Measurements from ENCODE around the gene PGBD2. TPM values are rescaled to one million over a fixed set of nuclear protein-coding genes. Genes with fewer than 3 reads are reported as not detected.

PGBD2 gene
- total RNA-seq, 1 donor from 2014 or later: 7.9 TPM

DNA sequence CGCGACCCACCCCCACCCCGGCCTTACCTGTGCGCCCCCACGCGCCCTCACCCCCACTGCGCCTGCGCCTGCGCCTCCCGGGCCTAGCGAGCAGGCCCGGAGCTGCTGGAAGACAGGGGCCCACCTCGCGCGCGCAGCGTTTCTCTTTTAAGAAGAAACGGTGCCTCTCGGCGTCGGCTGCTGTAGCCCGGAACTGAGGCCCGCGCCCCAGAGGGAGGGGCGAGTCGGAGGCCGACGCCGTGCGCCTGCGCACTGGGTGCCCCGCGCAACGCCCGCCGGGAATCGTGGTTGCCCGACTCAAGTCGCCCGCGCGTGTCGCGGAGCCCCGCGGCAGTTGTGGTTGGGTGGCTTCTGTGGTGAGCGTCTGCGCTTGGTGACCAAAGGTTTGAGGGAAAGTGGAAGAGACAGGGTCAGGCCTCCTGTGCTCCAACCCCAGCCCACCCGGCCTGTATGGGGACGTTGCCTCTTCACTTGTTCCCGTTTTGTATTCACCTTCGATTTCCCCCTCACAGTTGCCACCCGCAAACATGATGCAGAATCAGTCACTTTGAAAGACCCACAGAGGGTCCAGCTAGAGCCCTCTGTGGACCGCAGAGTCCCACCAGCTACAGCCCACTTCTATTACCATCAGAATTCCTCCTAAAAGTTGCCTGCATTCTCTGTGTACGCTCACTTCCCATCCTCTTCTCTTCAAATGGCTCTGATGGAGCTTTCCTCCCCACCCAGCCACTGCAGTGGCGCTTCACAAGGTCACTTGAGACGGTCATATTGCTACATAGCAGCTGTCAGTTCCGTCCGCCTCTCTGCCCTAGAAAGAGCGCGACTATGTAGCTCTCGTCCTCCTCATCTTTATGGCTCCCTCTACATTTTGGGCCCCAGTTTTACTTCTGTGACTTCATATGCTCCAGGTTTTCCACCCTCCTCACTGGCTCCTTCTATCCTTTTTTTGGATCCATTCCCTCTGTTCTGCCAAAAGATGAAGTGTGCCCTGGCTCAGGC is 46.8 kb upstream of the PGBD2 start, which contains the start of gene ZNF692:
ZNF692 (minus strand) TSS at position 195 of the 999 bp plus-strand sequence. CDS start 776 bp downstream, outside the sequence.
- TF ChIP-seq, protein P1, sequence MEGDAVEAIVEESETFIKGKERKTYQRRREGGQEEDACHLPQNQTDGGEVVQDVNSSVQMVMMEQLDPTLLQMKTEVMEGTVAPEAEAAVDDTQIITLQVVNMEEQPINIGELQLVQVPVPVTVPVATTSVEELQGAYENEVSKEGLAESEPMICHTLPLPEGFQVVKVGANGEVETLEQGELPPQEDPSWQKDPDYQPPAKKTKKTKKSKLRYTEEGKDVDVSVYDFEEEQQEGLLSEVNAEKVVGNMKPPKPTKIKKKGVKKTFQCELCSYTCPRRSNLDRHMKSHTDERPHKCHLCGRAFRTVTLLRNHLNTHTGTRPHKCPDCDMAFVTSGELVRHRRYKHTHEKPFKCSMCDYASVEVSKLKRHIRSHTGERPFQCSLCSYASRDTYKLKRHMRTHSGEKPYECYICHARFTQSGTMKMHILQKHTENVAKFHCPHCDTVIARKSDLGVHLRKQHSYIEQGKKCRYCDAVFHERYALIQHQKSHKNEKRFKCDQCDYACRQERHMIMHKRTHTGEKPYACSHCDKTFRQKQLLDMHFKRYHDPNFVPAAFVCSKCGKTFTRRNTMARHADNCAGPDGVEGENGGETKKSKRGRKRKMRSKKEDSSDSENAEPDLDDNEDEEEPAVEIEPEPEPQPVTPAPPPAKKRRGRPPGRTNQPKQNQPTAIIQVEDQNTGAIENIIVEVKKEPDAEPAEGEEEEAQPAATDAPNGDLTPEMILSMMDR (IDR thresholded peaks at IDR 0.05; ENCODE audit: unreplicated experiment): no peak

DNA sequence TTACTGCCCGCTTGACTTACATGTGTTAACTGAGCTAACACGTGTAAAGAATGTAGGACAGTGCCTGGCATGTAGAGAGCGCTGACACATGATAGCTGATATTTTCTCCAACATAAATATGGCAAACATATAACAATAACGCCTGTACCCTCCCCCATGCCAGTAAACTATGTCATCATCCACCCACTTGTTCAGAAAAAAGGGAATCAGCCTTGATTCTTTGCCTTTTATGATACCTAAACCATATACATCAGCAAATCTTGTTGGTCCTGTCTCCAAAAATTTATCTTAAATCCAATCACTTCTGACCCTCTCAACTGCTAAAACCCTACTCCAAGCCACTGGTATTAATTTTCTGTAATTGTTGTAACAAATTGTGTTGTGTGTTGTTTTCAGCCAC is 46.0 kb upstream of the PGBD2 start:
- TF ChIP-seq, protein P1 (IDR thresholded peaks at IDR 0.05; ENCODE audit: unreplicated experiment): no peak
- DNase-seq (ENCODE audit: low spot score): no peak
- peaks cover 29% of the 10 kb centered on the region for H3K27me3 Mint-ChIP-seq (ENCODE audit: unreplicated experiment)
- peak overlapping the region; percentile 82 for H3K27ac Mint-ChIP-seq (ENCODE audit: unreplicated experiment)
- H3K9me3 Mint-ChIP-seq (ENCODE audit: unreplicated experiment): no peaks in the 10 kb centered on the region
- peaks cover 42% of the 10 kb centered on the region for H3K36me3 Mint-ChIP-seq (ENCODE audit: low read depth, unreplicated experiment)
- H3K4me3 Mint-ChIP-seq (ENCODE audit: unreplicated experiment): peak overlapping the region; percentile 93
- H3K4me1 Mint-ChIP-seq (ENCODE audit: unreplicated experiment): peaks cover 27% of the 10 kb centered on the region

More for the DNA sequence above, 46.8 kb upstream of the PGBD2 start, which contains the start of gene ZNF692:
- Mint-ChIP-seq H3K4me1 (ENCODE audit: unreplicated experiment) (peaks cover 22% of the 10 kb centered on the region), H3K27ac (ENCODE audit: unreplicated experiment) (peak within 1 kb of the TSS; percentile 82), H3K36me3 (ENCODE audit: low read depth, unreplicated experiment) (peaks cover 45% of the 10 kb centered on the region), H3K27me3 (ENCODE audit: unreplicated experiment) (peaks cover 22% of the 10 kb centered on the region), H3K4me3 (ENCODE audit: unreplicated experiment) (peak within 1 kb of the TSS; percentile 93), H3K9me3 (ENCODE audit: unreplicated experiment) (no peaks in the 10 kb centered on the region)
- peak; percentile 95 for DNase-seq (ENCODE audit: low spot score)

DNA sequence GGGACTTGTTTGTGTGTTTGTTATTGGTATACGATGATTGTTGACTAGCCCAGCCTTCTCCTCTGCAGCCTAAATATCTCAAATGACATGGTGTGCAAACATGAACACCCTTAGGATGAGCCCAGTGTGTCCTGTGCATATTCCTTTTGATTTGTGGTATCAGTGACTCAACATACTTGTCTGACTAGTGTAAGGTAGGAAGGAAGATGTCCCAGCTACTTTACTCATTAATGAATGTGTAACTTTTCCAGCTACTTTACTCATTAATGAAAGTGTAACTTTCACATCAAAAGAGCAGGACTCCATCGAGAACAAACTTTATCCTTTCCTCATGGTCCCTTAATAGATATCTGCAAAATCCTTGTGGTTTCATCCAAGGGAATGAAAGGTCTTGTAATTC is 44.4 kb upstream of the PGBD2 start:
- H3K36me3 Mint-ChIP-seq (ENCODE audit: low read depth, unreplicated experiment): peaks cover 34% of the 10 kb centered on the region
- no peak overlapping the region for H3K4me3 Mint-ChIP-seq (ENCODE audit: unreplicated experiment)
- H3K9me3 Mint-ChIP-seq (ENCODE audit: unreplicated experiment): no peaks in the 10 kb centered on the region
- no peak overlapping the region for H3K27ac Mint-ChIP-seq (ENCODE audit: unreplicated experiment)
- TF ChIP-seq, protein P1 (IDR thresholded peaks at IDR 0.05; ENCODE audit: unreplicated experiment): no peak
- H3K27me3 Mint-ChIP-seq (ENCODE audit: unreplicated experiment): peaks cover 33% of the 10 kb centered on the region
- no peak for DNase-seq (ENCODE audit: low spot score)
- H3K4me1 Mint-ChIP-seq (ENCODE audit: unreplicated experiment): peaks cover 27% of the 10 kb centered on the region

DNA sequence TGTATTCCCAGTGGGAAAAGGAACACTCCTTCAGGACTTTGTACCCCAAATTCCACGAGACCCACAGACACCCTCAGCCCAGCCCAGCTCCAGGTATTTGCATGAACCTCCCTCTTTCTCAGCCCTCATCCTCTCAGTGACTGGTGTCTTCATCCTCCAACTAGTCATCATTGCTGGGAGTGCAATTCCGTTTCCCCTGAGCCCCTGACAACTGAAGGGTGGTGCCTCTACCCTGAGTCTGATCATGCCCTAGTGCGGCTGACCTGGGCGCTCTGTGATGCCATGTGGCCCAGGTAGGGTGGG is 43.4 kb upstream of the PGBD2 start:
- Mint-ChIP-seq H3K27ac (ENCODE audit: unreplicated experiment) (no peak overlapping the region), H3K27me3 (ENCODE audit: unreplicated experiment) (peaks cover 33% of the 10 kb centered on the region), H3K36me3 (ENCODE audit: low read depth, unreplicated experiment) (peaks cover 30% of the 10 kb centered on the region), H3K9me3 (ENCODE audit: unreplicated experiment) (no peaks in the 10 kb centered on the region), H3K4me1 (ENCODE audit: unreplicated experiment) (peaks cover 27% of the 10 kb centered on the region), H3K4me3 (ENCODE audit: unreplicated experiment) (peak overlapping the region; percentile 83)
- TF ChIP-seq, protein P1 (IDR thresholded peaks at IDR 0.05; ENCODE audit: unreplicated experiment): no peak
- no peak for DNase-seq (ENCODE audit: low spot score)
